ENCODE results near the gene PAN2. TPM values are rescaled to one million over a fixed set of nuclear protein-coding genes. Genes with fewer than 3 reads are reported as not detected.
"Not testable (repeated sequence)": the region's sequence is repeated elsewhere in the genome, so short reads cannot be mapped to it uniquely, and the experiment has no call there.

The PAN2 gene
- total and polyA plus RNA-seq, 4 experiments from 2014 or later, result 5.6 to 203 (median 102) TPM

- intact Hi-C loops (cut with micrococcal nuclease), result no loop called here
- CTCF ChIA-PET (ENCODE audit: partially characterized antibody), result interaction anchor here (1.0 kb wide), 1 partner anchor 10 kb away, joined by 3 read pairs; no protein-coding TSS in a partner anchor
Measured at GRCh38 chr12:56293795-56294194, 40.0 kb downstream of the PAN2 start.

GRCh38 chr12:56288705-56289387 lies 45.0 kb downstream of the PAN2 start:
- no peaks in the 10 kb centered on the region for H3K27me3 ChIP-seq (ENCODE audit: insufficient read depth, low read length)
- H3K9me3 ChIP-seq (ENCODE audit: control insufficient read depth in 1 of 2, low read length in 2 of 2), result no peaks in the 10 kb centered on the region
- H3K36me3 Mint-ChIP-seq, result peaks cover 21 to 36% of the 10 kb centered on the region in 2 donors
- H3K4me1 ChIP-seq (ENCODE audit: insufficient read depth, low read length), result peaks cover 23% of the 10 kb centered on the region
- ChIA-PET POLR2A (ENCODE audit: partially characterized antibody) (interaction anchor here (1.0 to 1.5 kb wide), 2 partner anchors 10 to 67 kb away, joined by 3 read pairs; partner anchors contain the start of gene RNF41), CTCF (ENCODE audit: partially characterized antibody) (interaction anchor here (0.6 to 1.5 kb wide), 3 partner anchors 10 to 175 kb away, joined by 3 to 8 read pairs (median 4); no protein-coding TSS in a partner anchor)
- no peak overlapping the region for H3K4me3 Mint-ChIP-seq
- H3K27ac ChIP-seq (ENCODE audit: low read depth, low read length), result no peak overlapping the region
- intact Hi-C loops (cut with micrococcal nuclease), result no loop called here
- no peaks in the 10 kb centered on the region for H3K9me3 Mint-ChIP-seq
- no peaks in the 10 kb centered on the region for H3K27me3 Mint-ChIP-seq
- peaks cover 15 to 35% (median 24%) of the 10 kb centered on the region in 4 donors for H3K4me1 Mint-ChIP-seq
- H3K36me3 ChIP-seq (ENCODE audit: insufficient read depth, low read length), result peaks cover 26% of the 10 kb centered on the region
- peak overlapping the region in 2 of 7 donors; percentile 29 to 66 for H3K27ac Mint-ChIP-seq
- H3K4me3 ChIP-seq (ENCODE audit: low read length in 2 of 2), result no peak overlapping the region
- DNase-seq, result no peak

More at GRCh38 chr12:56293795-56294194, 40.0 kb downstream of the PAN2 start:
- Histone ChIP-seq H3K36me3 (ENCODE audit: insufficient read depth, low read length) (peaks cover 14% of the 10 kb centered on the region), H3K9me3 (ENCODE audit: control insufficient read depth in 1 of 2, low read length in 2 of 2) (no peaks in the 10 kb centered on the region), H3K4me3 (ENCODE audit: low read length in 2 of 2) (no peak overlapping the region), H3K27me3 (ENCODE audit: insufficient read depth, low read length) (no peaks in the 10 kb centered on the region), H3K27ac (ENCODE audit: low read depth, low read length) (no peak overlapping the region), H3K4me1 (ENCODE audit: insufficient read depth, low read length) (peaks cover 56% of the 10 kb centered on the region)
- Mint-ChIP-seq H3K4me3 (no peak overlapping the region), H3K4me1 (peaks cover 34 to 69% (median 47%) of the 10 kb centered on the region in 4 donors), H3K9me3 (no peaks in the 10 kb centered on the region), H3K36me3 (peaks cover 11 to 34% of the 10 kb centered on the region in 2 donors), H3K27me3 (no peaks in the 10 kb centered on the region), H3K27ac (peak overlapping the region in 2 of 7 donors; percentile 16 to 60)
- POLR2A ChIA-PET (ENCODE audit: partially characterized antibody), result no interaction called here
- DNase-seq, result no peak

- H3K36me3 Mint-ChIP-seq, result peaks cover 35 to 49% of the 10 kb centered on the region in 2 donors
Measured at GRCh38 chr12:56286044-56286830, 47.6 kb downstream of the PAN2 start.

DNA sequence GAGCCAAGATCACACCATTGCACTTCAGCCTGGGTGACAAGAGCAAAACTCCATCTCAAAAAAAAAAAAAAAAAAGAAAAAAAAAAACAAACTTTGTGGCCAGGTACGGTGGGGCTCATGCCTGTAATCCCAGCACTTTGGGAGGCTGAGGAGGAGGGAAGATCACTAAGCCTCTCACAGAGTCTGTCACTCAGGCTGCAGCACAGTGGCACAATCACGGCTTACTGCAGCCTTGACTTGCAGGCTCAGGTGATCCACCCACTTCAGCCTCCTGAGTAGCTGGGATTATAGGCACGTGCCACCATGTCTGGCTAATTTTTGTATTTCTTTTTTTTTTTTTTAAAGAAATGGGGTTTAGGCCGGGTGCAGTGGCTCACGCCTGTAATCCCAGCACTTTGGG lies 49.5 kb downstream of the PAN2 start:
- H3K4me1 Mint-ChIP-seq; H3K4me3 ChIP-seq (ENCODE audit: low read length in 2 of 2); POLR2A ChIA-PET (ENCODE audit: partially characterized antibody); H3K27me3 ChIP-seq (ENCODE audit: insufficient read depth, low read length); DNase-seq; H3K9me3 Mint-ChIP-seq; H3K4me1 ChIP-seq (ENCODE audit: insufficient read depth, low read length); H3K27me3 Mint-ChIP-seq; intact Hi-C loops (cut with micrococcal nuclease); H3K4me3 Mint-ChIP-seq; H3K27ac ChIP-seq (ENCODE audit: low read depth, low read length); H3K9me3 ChIP-seq (ENCODE audit: control insufficient read depth in 1 of 2, low read length in 2 of 2); H3K27ac Mint-ChIP-seq: not testable (repeated sequence)
- H3K36me3 Mint-ChIP-seq, result peaks cover 34 to 49% of the 10 kb centered on the region in 2 donors
- peaks cover 45% of the 10 kb centered on the region for H3K36me3 ChIP-seq (ENCODE audit: insufficient read depth, low read length)
- CTCF ChIA-PET (ENCODE audit: partially characterized antibody), result interaction anchor here (0.9 to 1.4 kb wide), 4 partner anchors 9 to 179 kb away, joined by 3 to 6 read pairs (median 4); partner anchors contain the start of gene CNPY2

More at GRCh38 chr12:56286044-56286830, 47.6 kb downstream of the PAN2 start:
- no peaks in the 10 kb centered on the region for H3K9me3 ChIP-seq (ENCODE audit: control insufficient read depth in 1 of 2, low read length in 2 of 2)
- intact Hi-C loops (cut with micrococcal nuclease), result no loop called here
- peaks cover 43% of the 10 kb centered on the region for H3K36me3 ChIP-seq (ENCODE audit: insufficient read depth, low read length)
- DNase-seq, result no peak
- Mint-ChIP-seq H3K4me3 (no peak overlapping the region), H3K9me3 (no peaks in the 10 kb centered on the region), H3K4me1 (peaks cover 6 to 18% (median 10%) of the 10 kb centered on the region in 4 donors), H3K27ac (peak overlapping the region in 6 of 7 donors; percentile 32 to 79 (median 60)), H3K27me3 (no peaks in the 10 kb centered on the region)
- peaks cover 6% of the 10 kb centered on the region for H3K4me1 ChIP-seq (ENCODE audit: insufficient read depth, low read length)
- no peak overlapping the region for H3K4me3 ChIP-seq (ENCODE audit: low read length in 2 of 2)
- no peak overlapping the region for H3K27ac ChIP-seq (ENCODE audit: low read depth, low read length)
- H3K27me3 ChIP-seq (ENCODE audit: insufficient read depth, low read length), result no peaks in the 10 kb centered on the region
- ChIA-PET CTCF (ENCODE audit: partially characterized antibody) (interaction anchor here (1.0 to 1.5 kb wide), 5 partner anchors 23 to 178 kb away, joined by 3 to 8 read pairs (median 4); partner anchors contain the start of gene RNF41), POLR2A (ENCODE audit: partially characterized antibody) (interaction anchor here (1.0 kb wide), 2 partner anchors 13 to 19 kb away, joined by 3 to 4 read pairs; partner anchors contain the start of gene CS)

DNA sequence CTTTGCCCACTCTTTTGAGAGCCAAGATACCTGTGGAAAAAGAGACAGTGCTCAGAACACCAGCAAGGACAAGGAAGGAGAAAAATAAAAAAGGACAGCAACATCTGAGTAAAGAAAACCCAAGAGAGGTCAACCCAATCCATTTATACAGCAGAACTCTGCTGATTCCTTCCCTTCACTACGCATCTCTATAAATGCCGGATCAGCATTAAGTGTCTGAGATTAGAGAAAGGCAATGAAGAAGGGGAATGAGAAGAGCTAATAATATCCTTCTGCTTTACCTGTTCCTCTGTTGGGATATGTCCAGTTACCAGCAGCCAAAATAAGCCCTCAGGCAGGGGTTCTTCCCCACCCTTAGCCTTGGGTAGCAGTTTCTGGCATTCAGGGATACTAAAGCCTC lies 51.2 kb downstream of the PAN2 start:
- H3K27me3 ChIP-seq (ENCODE audit: insufficient read depth, low read length), result no peaks in the 10 kb centered on the region
- H3K4me1 ChIP-seq (ENCODE audit: insufficient read depth, low read length), result no peaks in the 10 kb centered on the region
- ChIA-PET POLR2A (ENCODE audit: partially characterized antibody) (no interaction called here), CTCF (ENCODE audit: partially characterized antibody) (no interaction called here)
- Mint-ChIP-seq H3K4me3 (no peak overlapping the region), H3K9me3 (no peaks in the 10 kb centered on the region), H3K27me3 (no peaks in the 10 kb centered on the region), H3K27ac (peak overlapping the region in 2 of 7 donors; percentile 11 to 64), H3K36me3 (peaks cover 41 to 54% of the 10 kb centered on the region in 2 donors), H3K4me1 (peaks cover 0 to 5% (median 2%) of the 10 kb centered on the region in 4 donors)
- intact Hi-C loops (cut with micrococcal nuclease), result no loop called here
- DNase-seq, result no peak
- H3K9me3 ChIP-seq (ENCODE audit: control insufficient read depth in 1 of 2, low read length in 2 of 2), result no peaks in the 10 kb centered on the region
- peaks cover 59% of the 10 kb centered on the region for H3K36me3 ChIP-seq (ENCODE audit: insufficient read depth, low read length)
- H3K4me3 ChIP-seq (ENCODE audit: low read length in 2 of 2), result no peak overlapping the region
- H3K27ac ChIP-seq (ENCODE audit: low read depth, low read length), result no peak overlapping the region

- H3K9me3 ChIP-seq (ENCODE audit: control insufficient read depth in 1 of 2, low read length in 2 of 2), result no peaks in the 10 kb centered on the region
- DNase-seq, result no peak
- Mint-ChIP-seq H3K9me3 (no peaks in the 10 kb centered on the region), H3K36me3 (peaks cover 42 to 57% of the 10 kb centered on the region in 2 donors), H3K27ac (peak overlapping the region in 2 of 7 donors; percentile 31 to 64), H3K4me1 (peaks cover 0 to 5% (median 2%) of the 10 kb centered on the region in 4 donors), H3K27me3 (no peaks in the 10 kb centered on the region), H3K4me3 (no peak overlapping the region)
- H3K27ac ChIP-seq (ENCODE audit: low read depth, low read length), result no peak overlapping the region
- ChIA-PET POLR2A (ENCODE audit: partially characterized antibody) (no interaction called here), CTCF (ENCODE audit: partially characterized antibody) (no interaction called here)
- peaks cover 59% of the 10 kb centered on the region for H3K36me3 ChIP-seq (ENCODE audit: insufficient read depth, low read length)
- H3K4me3 ChIP-seq (ENCODE audit: low read length in 2 of 2), result no peak overlapping the region
- no peaks in the 10 kb centered on the region for H3K4me1 ChIP-seq (ENCODE audit: insufficient read depth, low read length)
- no peaks in the 10 kb centered on the region for H3K27me3 ChIP-seq (ENCODE audit: insufficient read depth, low read length)
- intact Hi-C loops (cut with micrococcal nuclease), result no loop called here
Measured at GRCh38 chr12:56282030-56282429, 51.8 kb downstream of the PAN2 start.

- Histone ChIP-seq H3K4me1 (ENCODE audit: insufficient read depth, low read length) (no peaks in the 10 kb centered on the region), H3K27me3 (ENCODE audit: insufficient read depth, low read length) (no peaks in the 10 kb centered on the region), H3K27ac (ENCODE audit: low read depth, low read length) (no peak overlapping the region), H3K36me3 (ENCODE audit: insufficient read depth, low read length) (peaks cover 56% of the 10 kb centered on the region), H3K4me3 (ENCODE audit: low read length in 2 of 2) (no peak overlapping the region), H3K9me3 (ENCODE audit: control insufficient read depth in 1 of 2, low read length in 2 of 2) (no peaks in the 10 kb centered on the region)
- H3K9me3 Mint-ChIP-seq, result no peaks in the 10 kb centered on the region
- intact Hi-C loops (cut with micrococcal nuclease), result no loop called here
- ChIA-PET CTCF (ENCODE audit: partially characterized antibody) (no interaction called here), POLR2A (ENCODE audit: partially characterized antibody) (no interaction called here)
- no peaks in the 10 kb centered on the region for H3K27me3 Mint-ChIP-seq
- peaks cover 0 to 2% (median 0%) of the 10 kb centered on the region in 4 donors for H3K4me1 Mint-ChIP-seq
- H3K4me3 Mint-ChIP-seq, result no peak overlapping the region
- peaks cover 44 to 55% of the 10 kb centered on the region in 2 donors for H3K36me3 Mint-ChIP-seq
- peak overlapping the region in 2 of 7 donors; percentile 22 to 71 for H3K27ac Mint-ChIP-seq
- no peak for DNase-seq
Measured at GRCh38 chr12:56280849-56281248, 53.0 kb downstream of the PAN2 start.

Measured in CD4-positive, alpha-beta memory T cell (primary cell).